Tibial nerve (tissue), 4 donors: ENCODE measurements around the gene UBE4A.

ENCODE experiments used
- EP300 ChIP-seq, 2 donors: sonication (generic); formaldehyde crosslinking; IDR thresholded peaks; one replicate each; pipeline ENCODE4 v1.6.1; 2017; ENCODE audit warnings: antibody characterized with exemption in 2 of 2, mild to moderate bottlenecking in 1 of 2
- POLR2A ChIP-seq, 2 donors: fragments of 450-650 bp; IDR thresholded peaks; one replicate each; pipeline ENCODE4 v1.6.1; 2017; ENCODE audit warnings: antibody characterized with exemption in 2 of 2, mild to moderate bottlenecking in 2 of 2, moderate library complexity in 2 of 2
- TF ChIP-seq, protein P1 (sequence below), 5 experiments: fragments of 200-600 bp in 3 of 5; fragments of 450-650 bp in 2 of 5; sonication (generic) in 3 of 5; IDR thresholded peaks; one replicate each; pipeline ENCODE4 v1.5.1; 2016 to 2019; ENCODE audit warnings: antibody characterized with exemption in 5 of 5, mild to moderate bottlenecking in 3 of 5, moderate library complexity in 2 of 5

DNA sequence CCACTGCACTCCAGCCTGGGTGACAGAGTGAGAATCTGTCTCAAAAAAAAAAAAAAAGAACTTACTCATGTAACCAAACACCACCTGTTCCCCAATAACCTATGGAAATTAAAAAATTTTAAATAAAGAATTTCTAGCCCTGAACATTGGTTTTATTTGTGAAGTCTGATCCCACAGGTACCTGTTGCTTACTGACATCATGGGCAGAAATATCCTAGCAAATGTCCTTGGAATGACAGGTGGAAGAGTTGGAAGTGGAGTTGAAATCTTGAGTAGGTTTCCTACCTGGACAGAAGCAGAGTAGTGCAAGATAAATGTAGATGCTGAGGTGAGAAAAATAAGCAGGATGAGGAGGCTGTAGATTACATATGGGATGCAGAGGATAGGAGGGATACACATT is 34.1 kb upstream of the UBE4A start:
- TF ChIP-seq, protein P1, sequence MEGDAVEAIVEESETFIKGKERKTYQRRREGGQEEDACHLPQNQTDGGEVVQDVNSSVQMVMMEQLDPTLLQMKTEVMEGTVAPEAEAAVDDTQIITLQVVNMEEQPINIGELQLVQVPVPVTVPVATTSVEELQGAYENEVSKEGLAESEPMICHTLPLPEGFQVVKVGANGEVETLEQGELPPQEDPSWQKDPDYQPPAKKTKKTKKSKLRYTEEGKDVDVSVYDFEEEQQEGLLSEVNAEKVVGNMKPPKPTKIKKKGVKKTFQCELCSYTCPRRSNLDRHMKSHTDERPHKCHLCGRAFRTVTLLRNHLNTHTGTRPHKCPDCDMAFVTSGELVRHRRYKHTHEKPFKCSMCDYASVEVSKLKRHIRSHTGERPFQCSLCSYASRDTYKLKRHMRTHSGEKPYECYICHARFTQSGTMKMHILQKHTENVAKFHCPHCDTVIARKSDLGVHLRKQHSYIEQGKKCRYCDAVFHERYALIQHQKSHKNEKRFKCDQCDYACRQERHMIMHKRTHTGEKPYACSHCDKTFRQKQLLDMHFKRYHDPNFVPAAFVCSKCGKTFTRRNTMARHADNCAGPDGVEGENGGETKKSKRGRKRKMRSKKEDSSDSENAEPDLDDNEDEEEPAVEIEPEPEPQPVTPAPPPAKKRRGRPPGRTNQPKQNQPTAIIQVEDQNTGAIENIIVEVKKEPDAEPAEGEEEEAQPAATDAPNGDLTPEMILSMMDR (IDR thresholded peaks at IDR 0.05), result no peak
- TF ChIP-seq POLR2A (IDR thresholded peaks at IDR 0.05) (no peak), EP300 (IDR thresholded peaks at IDR 0.05) (no peak)
